T-cell (primary cell): ENCODE results near the gene SMIM9. TPM values are rescaled to one million over a fixed set of nuclear protein-coding genes. Genes with fewer than 3 reads are reported as not detected.

ENCODE experiments used
- ATAC-seq, 4 experiments: fragments of 200-7000 bp in 3 of 4; fragments of 150-1000 bp in 1 of 4; cut with Tn5 transposase; replicated peaks in 1 of 4; 1 replicate in 3 of 4; 2 replicates in 1 of 4; pipeline ENCODE4 v1.10.0; 2021; ENCODE audit warnings: moderate library complexity in 3 of 4, mild to moderate bottlenecking in 2 of 4, moderate number of reproducible peaks in 1 of 4
- CTCF ChIA-PET, 2 donors: fragments of 300-600 bp; sonication (Branson Sonifier 250); formaldehyde crosslinking; loops; one replicate each; lab custom pipeline; 2022; ENCODE audit warnings: antibody characterized with exemption in 2 of 2; lab: Charles Lee
- POLR2A ChIA-PET, 2 donors: fragments of 300-600 bp; sonication (Branson Sonifier 250); formaldehyde crosslinking; loops; one replicate each; lab custom pipeline; 2022; ENCODE audit warnings: antibody characterized with exemption in 2 of 2; lab: Charles Lee
- DNase-seq, 35 experiments: peaks; one replicate each; pipeline versions ENCODE4 v3.0.0 to v3.0.0-alpha.2; 2013 to 2023
- H3K27ac ChIP-seq: one replicate; pipeline ENCODE4 v1.5.1; 2013; ENCODE audit warnings: low read length
- H3K27me3 ChIP-seq, 2 experiments: replicated peaks in 1 of 2; 1 replicate in 1 of 2; 2 replicates in 1 of 2; pipeline versions ENCODE4 v1.6.1 to v1.7.0; 2013; ENCODE audit warnings: low read length in 1 of 2, mixed read lengths in 1 of 2; ENCODE audit not compliant: control insufficient read depth in 2 of 2, insufficient read depth in 2 of 2; ENCODE audit errors: extremely low read depth in 1 of 2
- H3K36me3 ChIP-seq, 2 donors: 1 replicate in 1 of 2; 2 replicates in 1 of 2; pipeline versions ENCODE4 v1.6.1 to v1.7.0; 2013; ENCODE audit warnings: low read length in 1 of 2; ENCODE audit not compliant: control insufficient read depth in 2 of 2, insufficient read depth in 1 of 2; ENCODE audit errors: extremely low read depth in 1 of 2
- H3K4me1 ChIP-seq, 2 experiments: 1 replicate in 1 of 2; 2 replicates in 1 of 2; pipeline versions ENCODE4 v1.6.1 to v1.7.0; 2013; ENCODE audit warnings: low read length in 2 of 2, mixed read lengths in 1 of 2; ENCODE audit not compliant: insufficient read depth in 2 of 2, control insufficient read depth in 1 of 2; ENCODE audit errors: extremely low read depth in 1 of 2
- H3K4me3 ChIP-seq, 2 donors: 1 replicate in 1 of 2; 2 replicates in 1 of 2; pipeline versions ENCODE4 v1.5.1 to v1.7.0; 2013; ENCODE audit warnings: mild to moderate bottlenecking in 2 of 2, low read length in 1 of 2, moderate library complexity in 1 of 2; ENCODE audit not compliant: control insufficient read depth in 1 of 2; ENCODE audit errors: extremely low read depth in 1 of 2
- H3K9me3 ChIP-seq: 2 replicates; pipeline ENCODE4 v1.7.0; 2013
- H3K27ac Mint-ChIP-seq, 2 donors: one replicate each; pipeline ENCODE4 v1.8.0; 2020 to 2021; ENCODE audit warnings: mild to moderate bottlenecking in 2 of 2, mixed read lengths in 2 of 2
- H3K27me3 Mint-ChIP-seq, 2 donors: one replicate each; pipeline ENCODE4 v1.8.0; 2021 to 2022; ENCODE audit warnings: mixed read lengths in 2 of 2
- H3K36me3 Mint-ChIP-seq: one replicate; pipeline ENCODE4 v1.8.0; 2021; ENCODE audit warnings: mixed read lengths
- H3K4me1 Mint-ChIP-seq, 3 donors: one replicate each; pipeline ENCODE4 v1.8.0; 2020 to 2022; ENCODE audit warnings: mixed read lengths in 3 of 3, mild to moderate bottlenecking in 1 of 3
- H3K4me3 Mint-ChIP-seq, 3 donors: one replicate each; pipeline ENCODE4 v1.8.0; 2020 to 2022; ENCODE audit warnings: mild to moderate bottlenecking in 3 of 3, mixed read lengths in 3 of 3, moderate library complexity in 3 of 3
- H3K9me3 Mint-ChIP-seq, 3 donors: one replicate each; pipeline ENCODE4 v1.8.0; 2020 to 2022; ENCODE audit warnings: mixed read lengths in 3 of 3
- WGBS: methylation state at CpG from one replicate; pipeline ENCODE4 v1.1.5; 2013; ENCODE audit warnings: missing lambda C conversion rate; ENCODE audit not compliant: insufficient coverage; 5-methylcytosine and 5-hydroxymethylcytosine counted together
- total RNA-seq, 35 experiments: library from RNA in 6 of 35; stranded (reverse) in 6 of 35; fragments of 120-200 nt in 1 of 35; gene quantifications; one replicate each; pipeline versions ENCODE4 v1.2.1 to v1.2.4 and lab custom pipeline; 2013 to 2026

SMIM9 gene
- total RNA-seq, 5 donors from 2014 or later (not counting 1 experiment from before 2014, with no cell fraction given), result not detected

DNA sequence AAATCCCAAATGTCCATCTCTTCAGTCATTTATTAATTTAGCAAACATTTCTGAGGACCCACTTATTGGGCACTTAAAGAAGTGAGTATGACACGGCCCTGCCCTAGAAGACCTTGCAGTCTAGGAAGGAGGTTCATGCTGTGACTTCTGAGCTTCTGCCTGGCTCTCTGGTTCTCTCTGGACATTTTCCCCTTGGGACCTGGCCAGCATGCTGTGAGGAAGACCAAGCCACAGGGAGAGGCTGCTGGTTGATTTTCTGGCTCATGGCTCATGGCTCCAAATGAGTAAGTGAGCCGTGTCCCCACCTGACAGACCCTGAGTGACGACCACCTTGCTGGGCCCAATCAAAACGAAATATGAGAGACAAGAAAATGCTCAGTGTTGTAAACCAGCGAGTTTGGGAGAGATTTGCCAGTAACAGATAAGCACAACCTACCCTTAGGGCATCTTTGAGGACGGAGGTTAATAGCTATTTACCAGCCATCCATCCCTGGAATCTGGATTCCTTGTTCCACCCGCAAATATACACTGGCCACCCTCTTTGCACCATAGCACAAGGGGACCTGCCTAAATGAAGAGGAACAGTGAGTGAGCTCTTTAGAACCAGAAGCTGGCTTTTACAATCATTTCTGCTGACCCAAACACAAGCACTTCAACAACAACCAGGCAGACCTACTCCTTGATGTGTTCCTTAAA, 30.1 kb downstream of the SMIM9 start:
- 67% methylated on average over 2 of the region's 7 CpGs for WGBS
- Mint-ChIP-seq H3K36me3 (no peaks in the 10 kb centered on the region), H3K9me3 (no peaks in the 10 kb centered on the region), H3K27ac (peak overlapping the region in 1 of 2 donors; percentile 34), H3K4me1 (peaks cover 18 to 49% (median 49%) of the 10 kb centered on the region in 3 donors), H3K27me3 (peaks cover 0 to 10% of the 10 kb centered on the region in 2 donors), H3K4me3 (peak overlapping the region; percentile 62 to 78 (median 73))
- Histone ChIP-seq H3K4me3 (peak overlapping the region; percentile 68 to 77), H3K27ac (no peak overlapping the region), H3K9me3 (no peaks in the 10 kb centered on the region), H3K36me3 (no peaks in the 10 kb centered on the region), H3K27me3 (no peaks in the 10 kb centered on the region), H3K4me1 (peaks cover 21 to 35% of the 10 kb centered on the region in 2 experiments)
- POLR2A ChIA-PET, result no interaction called here
- CTCF ChIA-PET, result interaction anchor here in 1 of 2 donors (0.5 kb wide), 1 partner anchor 12 kb away, joined by 3 read pairs; no protein-coding TSS in a partner anchor
- DNase-seq (no peak), ATAC-seq (no peak)

DNA sequence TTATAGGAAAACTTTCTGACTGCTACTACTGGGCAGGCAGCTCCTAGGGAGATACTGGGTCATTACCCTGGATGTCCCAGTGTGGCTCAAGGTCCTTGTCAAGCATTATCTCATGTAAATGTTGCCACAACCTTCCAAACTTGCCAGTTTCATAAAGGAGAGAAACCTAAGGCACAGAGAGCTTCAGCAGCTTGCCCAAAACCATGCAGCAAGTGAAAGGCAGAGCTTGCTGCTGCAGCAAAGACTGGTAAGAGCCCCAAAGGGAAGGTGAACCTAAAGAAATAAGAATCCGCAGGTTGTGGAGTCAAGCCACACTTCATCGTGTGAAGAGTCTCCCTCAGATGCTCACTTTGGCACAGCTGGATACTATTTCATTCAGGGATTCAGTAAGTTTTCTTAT, 31.5 kb downstream of the SMIM9 start:
- H3K4me1 Mint-ChIP-seq, result peaks cover 24 to 56% (median 54%) of the 10 kb centered on the region in 3 donors
- H3K9me3 Mint-ChIP-seq, result no peaks in the 10 kb centered on the region
- peak overlapping the region; percentile 76 to 81 for H3K27ac Mint-ChIP-seq
- H3K36me3 Mint-ChIP-seq, result no peaks in the 10 kb centered on the region
- no peak overlapping the region for H3K27ac ChIP-seq
- no peak overlapping the region for H3K4me3 Mint-ChIP-seq
- no peak overlapping the region for H3K4me3 ChIP-seq
- no peaks in the 10 kb centered on the region for H3K9me3 ChIP-seq
- ChIA-PET CTCF (interaction anchor here in 1 of 2 donors (0.9 kb wide), 1 partner anchor 53 kb away, joined by 3 read pairs; no protein-coding TSS in a partner anchor), POLR2A (no interaction called here)
- H3K27me3 Mint-ChIP-seq, result peaks cover 0 to 9% of the 10 kb centered on the region in 2 donors
- H3K4me1 ChIP-seq, result peaks cover 22 to 38% of the 10 kb centered on the region in 2 experiments
- no peaks in the 10 kb centered on the region for H3K36me3 ChIP-seq
- no CpG with 5 or more reads among the region's 2 CpGs for WGBS
- DNase-seq (no peak), ATAC-seq (no peak)
- no peaks in the 10 kb centered on the region for H3K27me3 ChIP-seq

DNA sequence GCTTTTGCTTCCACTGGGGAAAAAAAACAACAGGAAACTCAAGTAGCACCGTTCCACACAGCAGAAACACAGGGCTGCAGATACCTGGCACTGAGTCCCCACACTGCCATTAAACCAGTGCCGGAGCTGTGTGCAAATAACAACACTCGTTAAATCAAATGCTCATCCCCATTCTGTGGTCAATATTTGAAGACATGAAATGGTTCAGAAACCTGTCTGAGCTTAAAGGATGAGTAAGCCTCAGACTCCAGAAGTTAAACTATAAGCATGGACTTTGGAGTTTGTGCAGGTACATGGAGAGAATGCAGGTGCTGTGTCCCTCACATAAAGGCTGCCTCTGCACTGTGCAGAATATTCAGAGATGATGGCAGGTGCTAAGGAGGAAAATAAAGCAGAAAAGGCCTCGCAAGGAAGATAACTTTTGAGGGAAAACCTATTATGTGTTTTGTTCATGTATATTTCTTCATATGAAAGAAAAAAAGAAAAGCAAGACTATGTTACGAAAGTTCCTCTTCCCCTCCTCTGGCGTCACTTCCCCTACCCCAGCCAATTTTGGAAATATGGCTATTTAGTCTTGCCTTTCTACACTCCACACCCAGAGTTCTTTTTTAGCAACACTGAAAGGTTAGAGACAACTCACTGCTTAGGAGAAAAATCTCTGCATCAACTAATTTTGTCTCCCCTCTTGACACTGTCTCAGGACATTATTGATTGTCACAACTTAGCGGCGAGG, 33.8 kb downstream of the SMIM9 start:
- Histone ChIP-seq H3K4me3 (no peak overlapping the region), H3K27me3 (no peaks in the 10 kb centered on the region), H3K36me3 (no peaks in the 10 kb centered on the region), H3K4me1 (peaks cover 22 to 34% of the 10 kb centered on the region in 2 experiments), H3K27ac (no peak overlapping the region), H3K9me3 (no peaks in the 10 kb centered on the region)
- Mint-ChIP-seq H3K4me3 (peak overlapping the region in 1 of 3 donors; percentile 41), H3K36me3 (no peaks in the 10 kb centered on the region), H3K27ac (peak overlapping the region in 1 of 2 donors; percentile 46), H3K27me3 (peaks cover 0 to 9% of the 10 kb centered on the region in 2 donors), H3K4me1 (peaks cover 24 to 55% (median 51%) of the 10 kb centered on the region in 3 donors), H3K9me3 (no peaks in the 10 kb centered on the region)
- ATAC-seq, result no peak
- POLR2A ChIA-PET, result no interaction called here
- no CpG with 5 or more reads among the region's 8 CpGs for WGBS
- CTCF ChIA-PET, result no interaction called here
- no peak for DNase-seq

DNA sequence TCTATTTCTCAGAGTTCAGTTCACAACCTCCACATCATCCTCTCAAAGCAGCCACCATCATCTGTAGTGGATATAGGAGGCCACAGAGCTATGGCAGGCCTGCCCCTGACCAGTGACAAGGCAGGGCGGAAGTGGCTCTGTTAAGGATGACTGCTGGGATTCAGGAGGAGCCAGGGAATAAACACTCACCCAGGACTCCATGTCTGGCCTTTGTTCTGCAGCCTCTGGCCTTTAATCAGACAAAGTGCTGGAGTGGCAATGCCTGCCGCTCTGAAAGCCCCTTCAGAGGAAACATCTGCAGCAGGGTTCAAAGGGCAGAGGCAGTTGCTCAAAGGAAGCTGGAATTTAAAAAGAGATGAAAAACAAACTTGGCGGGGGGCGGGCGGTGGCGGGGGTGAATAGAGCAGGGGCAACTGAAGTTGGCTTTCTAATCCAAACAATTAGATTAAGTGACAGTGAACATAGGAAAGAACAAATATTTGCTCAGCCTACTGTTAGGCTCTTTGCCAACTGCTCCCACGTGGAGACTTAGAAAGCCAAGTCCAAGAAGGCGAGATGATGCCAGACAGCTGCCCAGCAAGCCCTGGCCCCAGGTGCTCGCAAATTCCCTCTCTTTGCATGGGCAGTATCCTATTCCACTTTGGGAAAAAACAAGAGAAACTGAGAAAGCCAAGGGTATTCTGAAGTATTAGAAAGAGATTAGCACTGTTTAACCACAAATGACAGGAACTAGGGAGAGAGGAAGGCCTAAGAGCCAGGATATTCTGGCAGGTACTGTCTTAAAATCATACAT, 34.7 kb downstream of the SMIM9 start:
- CTCF ChIA-PET, result no interaction called here

DNA sequence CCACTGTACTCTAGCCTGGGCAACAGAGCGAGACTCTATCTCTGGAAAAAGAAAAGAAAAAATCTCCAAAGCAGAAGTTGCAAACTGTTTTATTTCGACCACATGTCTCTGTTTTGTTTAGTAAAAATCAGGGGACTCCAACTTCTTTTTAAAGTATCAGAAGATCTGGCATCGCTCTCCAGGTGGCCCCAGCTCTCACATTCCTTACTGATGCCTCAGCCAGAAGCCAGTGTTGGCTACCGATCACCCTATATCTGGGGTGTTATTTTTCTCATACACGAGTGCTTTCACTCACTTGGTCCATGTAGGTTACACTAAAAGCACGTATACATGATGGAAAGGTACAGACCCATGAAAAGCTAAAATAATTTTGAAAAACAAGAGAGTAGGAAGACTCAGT, 37.5 kb downstream of the SMIM9 start:
- POLR2A ChIA-PET, result no interaction called here
- no peak for ATAC-seq

More for the DNA sequence above, 34.7 kb downstream of the SMIM9 start:
- H3K4me3 ChIP-seq, result peak overlapping the region in 1 of 2 donors; percentile 29
- H3K27ac Mint-ChIP-seq, result peak overlapping the region; percentile 67 to 84
- peaks cover 24 to 55% (median 48%) of the 10 kb centered on the region in 3 donors for H3K4me1 Mint-ChIP-seq
- no peaks in the 10 kb centered on the region for H3K27me3 ChIP-seq
- peaks cover 0 to 9% of the 10 kb centered on the region in 2 donors for H3K27me3 Mint-ChIP-seq
- no peak overlapping the region for H3K27ac ChIP-seq
- no peak for DNase-seq
- H3K4me3 Mint-ChIP-seq, result peak overlapping the region in 1 of 3 donors; percentile 41
- peaks cover 22 to 27% of the 10 kb centered on the region in 2 experiments for H3K4me1 ChIP-seq
- no peaks in the 10 kb centered on the region for H3K36me3 ChIP-seq
- no peaks in the 10 kb centered on the region for H3K9me3 ChIP-seq
- H3K36me3 Mint-ChIP-seq, result no peaks in the 10 kb centered on the region
- no peak for ATAC-seq
- no peaks in the 10 kb centered on the region for H3K9me3 Mint-ChIP-seq
- POLR2A ChIA-PET, result interaction anchor here in 1 of 2 donors (0.5 kb wide), 1 partner anchor 292 kb away, joined by 4 read pairs; no protein-coding TSS in a partner anchor
- WGBS, result 80% methylated on average over 2 of the region's 9 CpGs

DNA sequence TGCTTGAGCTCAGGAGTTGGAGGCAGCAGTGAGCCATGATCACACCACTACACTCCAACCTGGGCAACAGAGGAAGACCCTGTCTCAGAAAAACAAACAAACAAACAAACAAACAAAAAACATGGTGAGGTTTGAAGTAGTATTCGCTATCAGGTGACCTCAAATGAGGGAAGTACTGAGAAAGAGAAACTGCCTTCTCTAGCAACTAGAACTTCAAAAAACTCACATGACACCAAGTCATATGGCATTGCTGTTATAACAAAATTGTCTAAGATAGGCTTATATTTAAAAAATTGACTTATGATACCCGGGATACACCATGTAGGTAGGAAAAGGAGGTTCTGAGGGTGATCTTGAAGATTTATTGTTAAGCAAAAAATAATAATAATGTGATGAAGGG, 39.4 kb downstream of the SMIM9 start:
- peaks cover 0 to 16% of the 10 kb centered on the region in 2 donors for H3K27me3 Mint-ChIP-seq
- no peak overlapping the region for H3K4me3 Mint-ChIP-seq
- ChIA-PET POLR2A (no interaction called here), CTCF (no interaction called here)
- no peak overlapping the region for H3K27ac ChIP-seq
- no peak overlapping the region for H3K27ac Mint-ChIP-seq
- peaks cover 3% of the 10 kb centered on the region for H3K36me3 Mint-ChIP-seq
- H3K4me1 ChIP-seq, result peaks cover 6 to 9% of the 10 kb centered on the region in 2 experiments
- H3K27me3 ChIP-seq, result no peaks in the 10 kb centered on the region
- DNase-seq (no peak), ATAC-seq (no peak)
- no CpG with 5 or more reads among the region's 2 CpGs for WGBS
- H3K36me3 ChIP-seq, result no peaks in the 10 kb centered on the region
- no peak overlapping the region for H3K4me3 ChIP-seq
- H3K9me3 ChIP-seq, result no peaks in the 10 kb centered on the region
- peaks cover 11 to 20% (median 12%) of the 10 kb centered on the region in 3 donors for H3K4me1 Mint-ChIP-seq
- no peaks in the 10 kb centered on the region for H3K9me3 Mint-ChIP-seq

More for the DNA sequence above, 37.5 kb downstream of the SMIM9 start:
- Mint-ChIP-seq H3K4me3 (no peak overlapping the region), H3K27me3 (peaks cover 0 to 16% of the 10 kb centered on the region in 2 donors), H3K27ac (no peak overlapping the region), H3K36me3 (no peaks in the 10 kb centered on the region), H3K9me3 (no peaks in the 10 kb centered on the region), H3K4me1 (peaks cover 24 to 35% (median 26%) of the 10 kb centered on the region in 3 donors)
- no peak overlapping the region for H3K4me3 ChIP-seq
- no peaks in the 10 kb centered on the region for H3K27me3 ChIP-seq
- CTCF ChIA-PET, result no interaction called here
- H3K4me1 ChIP-seq, result peaks cover 17 to 18% of the 10 kb centered on the region in 2 experiments
- no peaks in the 10 kb centered on the region for H3K36me3 ChIP-seq
- no peak for DNase-seq
- no peak overlapping the region for H3K27ac ChIP-seq
- WGBS, result no CpG with 5 or more reads among the region's 6 CpGs
- H3K9me3 ChIP-seq, result no peaks in the 10 kb centered on the region
